ENCODE data around the gene ABLIM1. TPM values are rescaled to one million over a fixed set of nuclear protein-coding genes. Genes with fewer than 3 reads are reported as not detected.

The ABLIM1 gene
- total and polyA plus RNA-seq, 2 experiments from 2014 or later: 21.9 to 45.1 TPM

DNA sequence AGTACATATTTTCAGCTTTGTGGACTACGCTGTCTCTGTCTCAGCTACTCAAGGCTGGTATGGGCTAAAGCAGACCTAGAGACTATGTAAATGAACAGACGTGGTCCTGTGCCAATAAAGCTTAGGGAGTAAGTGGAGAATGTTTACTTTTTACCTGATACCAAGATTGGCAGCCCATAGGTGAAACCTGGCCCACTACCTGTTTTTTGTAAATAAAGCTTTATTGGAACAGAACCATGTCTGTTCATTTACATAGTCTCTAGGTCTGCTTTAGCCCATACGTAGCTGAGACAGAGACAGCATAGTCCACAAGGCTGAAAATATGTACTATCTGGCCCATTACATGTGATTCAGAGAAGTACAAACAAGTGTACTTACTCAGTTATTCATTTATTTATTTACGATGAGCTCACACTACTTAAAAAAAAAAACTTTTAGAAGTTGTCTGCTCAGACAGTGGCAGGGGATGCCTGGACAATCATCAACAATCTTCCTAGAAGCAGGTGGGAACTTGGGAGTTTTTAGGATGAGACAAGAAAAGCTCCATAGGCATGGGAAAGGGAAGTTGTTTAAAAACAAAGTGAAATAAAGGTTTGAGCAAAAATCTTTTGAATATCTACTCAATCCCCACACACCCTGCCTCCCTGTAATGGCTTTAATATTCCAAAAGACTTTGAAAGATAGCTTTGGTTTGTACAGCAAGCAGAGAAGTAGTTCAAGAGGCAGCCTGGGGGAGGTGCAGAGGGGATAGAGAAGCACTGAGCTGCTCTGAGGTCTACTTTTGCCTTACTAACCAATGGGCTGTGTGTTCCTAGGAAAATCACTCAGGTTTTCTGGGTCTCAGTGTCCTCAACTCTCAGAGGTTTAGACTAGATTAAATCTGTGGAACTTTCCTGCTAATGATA, 139.4 kb downstream of the ABLIM1 start:
- Histone ChIP-seq H3K36me3 (ENCODE audit: insufficient read depth) (no peaks in the 10 kb centered on the region), H3F3A (replicated peaks; ENCODE audit: low read depth) (no peaks in the 10 kb centered on the region), H3K79me2 (replicated peaks; ENCODE audit: insufficient read depth) (peaks cover 93% of the 10 kb centered on the region), H3K4me3 (no peak overlapping the region), H3K4me1 (ENCODE audit: insufficient read depth) (peaks cover 28% of the 10 kb centered on the region), H2AFZ (no peak overlapping the region), H3K27me3 (ENCODE audit: insufficient read depth) (no peaks in the 10 kb centered on the region), H3K27ac (ENCODE audit: low read depth) (no peak overlapping the region), H3K4me2 (no peak overlapping the region), H3K9me2 (ENCODE audit: insufficient read depth) (no peaks in the 10 kb centered on the region), H4K20me1 (replicated peaks; ENCODE audit: insufficient read depth) (peaks cover 3% of the 10 kb centered on the region; the same call in 1 of the 2 replicates)
- H3K36me3 Mint-ChIP-seq (ENCODE audit: low read depth): no peaks in the 10 kb centered on the region
- no peaks in the 10 kb centered on the region for H3K27me3 Mint-ChIP-seq (ENCODE audit: insufficient read depth, low read depth, poor library complexity)
- H3K9me3 Mint-ChIP-seq: no peaks in the 10 kb centered on the region
- ATAC-seq (peak; percentile 9; the same call in 1 of the 3 replicates), DNase-seq (ENCODE audit: low spot score) (no peak)
- TF ChIP-seq, protein P1, sequence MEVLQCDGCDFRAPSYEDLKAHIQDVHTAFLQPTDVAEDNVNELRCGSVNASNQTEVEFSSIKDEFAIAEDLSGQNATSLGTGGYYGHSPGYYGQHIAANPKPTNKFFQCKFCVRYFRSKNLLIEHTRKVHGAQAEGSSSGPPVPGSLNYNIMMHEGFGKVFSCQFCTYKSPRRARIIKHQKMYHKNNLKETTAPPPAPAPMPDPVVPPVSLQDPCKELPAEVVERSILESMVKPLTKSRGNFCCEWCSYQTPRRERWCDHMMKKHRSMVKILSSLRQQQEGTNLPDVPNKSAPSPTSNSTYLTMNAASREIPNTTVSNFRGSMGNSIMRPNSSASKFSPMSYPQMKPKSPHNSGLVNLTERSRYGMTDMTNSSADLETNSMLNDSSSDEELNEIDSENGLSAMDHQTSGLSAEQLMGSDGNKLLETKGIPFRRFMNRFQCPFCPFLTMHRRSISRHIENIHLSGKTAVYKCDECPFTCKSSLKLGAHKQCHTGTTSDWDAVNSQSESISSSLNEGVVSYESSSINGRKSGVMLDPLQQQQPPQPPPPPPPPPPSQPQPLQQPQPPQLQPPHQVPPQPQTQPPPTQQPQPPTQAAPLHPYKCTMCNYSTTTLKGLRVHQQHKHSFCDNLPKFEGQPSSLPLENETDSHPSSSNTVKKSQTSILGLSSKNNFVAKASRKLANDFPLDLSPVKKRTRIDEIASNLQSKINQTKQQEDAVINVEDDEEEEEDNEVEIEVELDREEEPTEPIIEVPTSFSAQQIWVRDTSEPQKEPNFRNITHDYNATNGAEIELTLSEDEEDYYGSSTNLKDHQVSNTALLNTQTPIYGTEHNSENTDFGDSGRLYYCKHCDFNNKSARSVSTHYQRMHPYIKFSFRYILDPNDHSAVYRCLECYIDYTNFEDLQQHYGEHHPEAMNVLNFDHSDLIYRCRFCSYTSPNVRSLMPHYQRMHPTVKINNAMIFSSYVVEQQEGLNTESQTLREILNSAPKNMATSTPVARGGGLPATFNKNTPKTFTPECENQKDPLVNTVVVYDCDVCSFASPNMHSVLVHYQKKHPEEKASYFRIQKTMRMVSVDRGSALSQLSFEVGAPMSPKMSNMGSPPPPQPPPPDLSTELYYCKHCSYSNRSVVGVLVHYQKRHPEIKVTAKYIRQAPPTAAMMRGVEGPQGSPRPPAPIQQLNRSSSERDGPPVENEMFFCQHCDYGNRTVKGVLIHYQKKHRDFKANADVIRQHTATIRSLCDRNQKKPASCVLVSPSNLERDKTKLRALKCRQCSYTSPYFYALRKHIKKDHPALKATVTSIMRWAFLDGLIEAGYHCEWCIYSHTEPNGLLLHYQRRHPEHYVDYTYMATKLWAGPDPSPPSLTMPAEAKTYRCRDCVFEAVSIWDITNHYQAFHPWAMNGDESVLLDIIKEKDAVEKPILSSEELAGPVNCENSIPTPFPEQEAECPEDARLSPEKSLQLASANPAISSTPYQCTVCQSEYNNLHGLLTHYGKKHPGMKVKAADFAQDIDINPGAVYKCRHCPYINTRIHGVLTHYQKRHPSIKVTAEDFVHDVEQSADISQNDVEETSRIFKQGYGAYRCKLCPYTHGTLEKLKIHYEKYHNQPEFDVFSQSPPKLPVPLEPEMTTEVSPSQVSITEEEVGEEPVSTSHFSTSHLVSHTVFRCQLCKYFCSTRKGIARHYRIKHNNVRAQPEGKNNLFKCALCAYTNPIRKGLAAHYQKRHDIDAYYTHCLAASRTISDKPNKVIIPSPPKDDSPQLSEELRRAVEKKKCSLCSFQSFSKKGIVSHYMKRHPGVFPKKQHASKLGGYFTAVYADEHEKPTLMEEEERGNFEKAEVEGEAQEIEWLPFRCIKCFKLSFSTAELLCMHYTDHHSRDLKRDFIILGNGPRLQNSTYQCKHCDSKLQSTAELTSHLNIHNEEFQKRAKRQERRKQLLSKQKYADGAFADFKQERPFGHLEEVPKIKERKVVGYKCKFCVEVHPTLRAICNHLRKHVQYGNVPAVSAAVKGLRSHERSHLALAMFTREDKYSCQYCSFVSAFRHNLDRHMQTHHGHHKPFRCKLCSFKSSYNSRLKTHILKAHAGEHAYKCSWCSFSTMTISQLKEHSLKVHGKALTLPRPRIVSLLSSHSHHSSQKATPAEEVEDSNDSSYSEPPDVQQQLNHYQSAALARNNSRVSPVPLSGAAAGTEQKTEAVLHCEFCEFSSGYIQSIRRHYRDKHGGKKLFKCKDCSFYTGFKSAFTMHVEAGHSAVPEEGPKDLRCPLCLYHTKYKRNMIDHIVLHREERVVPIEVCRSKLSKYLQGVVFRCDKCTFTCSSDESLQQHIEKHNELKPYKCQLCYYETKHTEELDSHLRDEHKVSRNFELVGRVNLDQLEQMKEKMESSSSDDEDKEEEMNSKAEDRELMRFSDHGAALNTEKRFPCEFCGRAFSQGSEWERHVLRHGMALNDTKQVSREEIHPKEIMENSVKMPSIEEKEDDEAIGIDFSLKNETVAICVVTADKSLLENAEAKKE (CRISPR knock-in tag; IDR thresholded peaks at IDR 0.05): no peak
- TF ChIP-seq CREB1 (CRISPR knock-in tag; IDR thresholded peaks at IDR 0.05; ENCODE audit: low read depth): no peak
- TF ChIP-seq JUNB (IDR thresholded peaks at IDR 0.05; ENCODE audit: unreplicated experiment): no peak
- TF ChIP-seq CTCF (conservative IDR thresholded peaks at IDR 0.05; ENCODE audit: low read depth in 2 of 2): no peak
- TF ChIP-seq, protein P2, sequence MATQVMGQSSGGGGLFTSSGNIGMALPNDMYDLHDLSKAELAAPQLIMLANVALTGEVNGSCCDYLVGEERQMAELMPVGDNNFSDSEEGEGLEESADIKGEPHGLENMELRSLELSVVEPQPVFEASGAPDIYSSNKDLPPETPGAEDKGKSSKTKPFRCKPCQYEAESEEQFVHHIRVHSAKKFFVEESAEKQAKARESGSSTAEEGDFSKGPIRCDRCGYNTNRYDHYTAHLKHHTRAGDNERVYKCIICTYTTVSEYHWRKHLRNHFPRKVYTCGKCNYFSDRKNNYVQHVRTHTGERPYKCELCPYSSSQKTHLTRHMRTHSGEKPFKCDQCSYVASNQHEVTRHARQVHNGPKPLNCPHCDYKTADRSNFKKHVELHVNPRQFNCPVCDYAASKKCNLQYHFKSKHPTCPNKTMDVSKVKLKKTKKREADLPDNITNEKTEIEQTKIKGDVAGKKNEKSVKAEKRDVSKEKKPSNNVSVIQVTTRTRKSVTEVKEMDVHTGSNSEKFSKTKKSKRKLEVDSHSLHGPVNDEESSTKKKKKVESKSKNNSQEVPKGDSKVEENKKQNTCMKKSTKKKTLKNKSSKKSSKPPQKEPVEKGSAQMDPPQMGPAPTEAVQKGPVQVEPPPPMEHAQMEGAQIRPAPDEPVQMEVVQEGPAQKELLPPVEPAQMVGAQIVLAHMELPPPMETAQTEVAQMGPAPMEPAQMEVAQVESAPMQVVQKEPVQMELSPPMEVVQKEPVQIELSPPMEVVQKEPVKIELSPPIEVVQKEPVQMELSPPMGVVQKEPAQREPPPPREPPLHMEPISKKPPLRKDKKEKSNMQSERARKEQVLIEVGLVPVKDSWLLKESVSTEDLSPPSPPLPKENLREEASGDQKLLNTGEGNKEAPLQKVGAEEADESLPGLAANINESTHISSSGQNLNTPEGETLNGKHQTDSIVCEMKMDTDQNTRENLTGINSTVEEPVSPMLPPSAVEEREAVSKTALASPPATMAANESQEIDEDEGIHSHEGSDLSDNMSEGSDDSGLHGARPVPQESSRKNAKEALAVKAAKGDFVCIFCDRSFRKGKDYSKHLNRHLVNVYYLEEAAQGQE (IDR thresholded peaks at IDR 0.05; ENCODE audit: unreplicated experiment): no peak
- TF ChIP-seq ZNF114 (CRISPR knock-in tag; IDR thresholded peaks at IDR 0.05): no peak
- no peak for TF ChIP-seq ZNF331 (CRISPR knock-in tag; IDR thresholded peaks at IDR 0.05; ENCODE audit: low read depth)
- no peak for TF ChIP-seq EZH2phosphoT487 (IDR thresholded peaks at IDR 0.05; ENCODE audit: unreplicated experiment)
- TF ChIP-seq, protein P3, sequence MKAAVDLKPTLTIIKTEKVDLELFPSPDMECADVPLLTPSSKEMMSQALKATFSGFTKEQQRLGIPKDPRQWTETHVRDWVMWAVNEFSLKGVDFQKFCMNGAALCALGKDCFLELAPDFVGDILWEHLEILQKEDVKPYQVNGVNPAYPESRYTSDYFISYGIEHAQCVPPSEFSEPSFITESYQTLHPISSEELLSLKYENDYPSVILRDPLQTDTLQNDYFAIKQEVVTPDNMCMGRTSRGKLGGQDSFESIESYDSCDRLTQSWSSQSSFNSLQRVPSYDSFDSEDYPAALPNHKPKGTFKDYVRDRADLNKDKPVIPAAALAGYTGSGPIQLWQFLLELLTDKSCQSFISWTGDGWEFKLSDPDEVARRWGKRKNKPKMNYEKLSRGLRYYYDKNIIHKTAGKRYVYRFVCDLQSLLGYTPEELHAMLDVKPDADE (IDR thresholded peaks at IDR 0.05): no peak
- TF ChIP-seq EZH2 (IDR thresholded peaks at IDR 0.05; ENCODE audit: low read depth, unreplicated experiment): no peak
- TF ChIP-seq POLR2AphosphoS5 (IDR thresholded peaks at IDR 0.05; ENCODE audit: low read depth): no peak
- TF ChIP-seq NANOG (IDR thresholded peaks at IDR 0.05; ENCODE audit: borderline replicate concordance): no peak
- no peak for TF ChIP-seq STAT1 (IDR thresholded peaks at IDR 0.05; ENCODE audit: unreplicated experiment)
- no peak overlapping the region for H3K4me3 Mint-ChIP-seq
- peak overlapping the region; percentile 28; the same call in 1 of the 2 replicates for H3K27ac Mint-ChIP-seq
- H3K4me1 Mint-ChIP-seq: peaks cover 63% of the 10 kb centered on the region
